Psoas muscle (tissue), 8 donors: ENCODE measurements around the gene AHCY. TPM values are rescaled to one million over a fixed set of nuclear protein-coding genes. Genes with fewer than 3 reads are reported as not detected.

Experiments
- ATAC-seq, 4 donors: fragments of 200-7000 bp; cut with Tn5 transposase; one replicate each; pipeline ENCODE4 v1.9.1; 2020; ENCODE audit warnings: moderate library complexity in 3 of 4, mild to moderate bottlenecking in 2 of 4
- DNase-seq, 2 donors: peaks; one replicate each; pipeline ENCODE4 v3.0.0-alpha.2; 2020
- H3K27ac ChIP-seq: fragments of 200-600 bp; one replicate; pipeline ENCODE4 v1.8.0; 2022
- H3K27me3 ChIP-seq, 3 donors: fragments of 200-600 bp in 1 of 3; one replicate each; pipeline versions ENCODE4 v1.6.1 to v1.8.0; 2013 to 2022; ENCODE audit warnings: low read length in 2 of 3, mild to moderate bottlenecking in 2 of 3, moderate library complexity in 1 of 3; ENCODE audit not compliant: insufficient read depth in 3 of 3
- H3K36me3 ChIP-seq, 2 donors: fragments of 200-600 bp in 1 of 2; one replicate each; pipeline versions ENCODE4 v1.6.1 to v1.8.0; 2013 to 2022; ENCODE audit warnings: low read depth in 1 of 2, mild to moderate bottlenecking in 1 of 2, moderate library complexity in 1 of 2; ENCODE audit not compliant: insufficient read depth in 1 of 2
- H3K4me1 ChIP-seq: fragments of 200-600 bp; one replicate; pipeline ENCODE4 v1.8.0; 2022
- H3K4me3 ChIP-seq: fragments of 200-600 bp; one replicate; pipeline ENCODE4 v1.8.0; 2022; ENCODE audit warnings: mild to moderate bottlenecking
- H3K9me3 ChIP-seq: fragments of 200-600 bp; one replicate; pipeline ENCODE4 v1.8.0; 2022
- CTCF ChIP-seq: fragments of 200-600 bp; IDR thresholded peaks from one replicate; pipeline ENCODE4 v1.8.0; 2022; ENCODE audit warnings: antibody characterized with exemption
- WGBS, 3 donors: extraction: QIAGEN DNeasy Blood & Tissue Kit; methylation state at CpG; one replicate each; pipeline versions ENCODE4 v1.1.6 to v1.1.7; 2013; 5-methylcytosine and 5-hydroxymethylcytosine counted together
- intact Hi-C, 2 donors: fragments of 100-400 bp; cut with DNase I; formaldehyde crosslinking; loops; one replicate each; pipeline versions ENCODE4 v1.11.0 to v1.14.2; 2022
- polyA plus RNA-seq, 3 donors: library from polyadenylated mRNA; stranded (reverse); fragments of 200-250 nt; gene quantifications; one replicate each; pipeline ENCODE4 v1.2.3, GENCODE V29; 2013
- total RNA-seq, 4 donors: library from RNA; stranded (reverse); fragmentation: NEBNext Ultra II Directional in 2 of 4; extraction: Animal tissue kit (Norgen Biotek cat#: 25700) in 2 of 4; gene quantifications; one replicate each; pipeline versions ENCODE4 v1.2.1 to v1.2.4, GENCODE V29; 2021 to 2023
- donor health status: healthy with polysubstance abuse.
- donor health status: DM: no; HTN: no; CAD: no; lungs with moderate emphysema.
- donor health status: Bipolar disorder and iron deficiency.
- donor health status: healthy.
- donor health status: DM: yes; HTN: yes; CAD: no.
- donor health status: DM: no; HTN: no; CAD: no.
- donor health status: DM: no; HTN: no; CAD: no.
- donor health status: DM: yes; HTN: yes; CAD: no.

AHCY gene
- total and polyA plus RNA-seq, 7 donors = 56.2 to 128 (median 89.6) TPM

DNA sequence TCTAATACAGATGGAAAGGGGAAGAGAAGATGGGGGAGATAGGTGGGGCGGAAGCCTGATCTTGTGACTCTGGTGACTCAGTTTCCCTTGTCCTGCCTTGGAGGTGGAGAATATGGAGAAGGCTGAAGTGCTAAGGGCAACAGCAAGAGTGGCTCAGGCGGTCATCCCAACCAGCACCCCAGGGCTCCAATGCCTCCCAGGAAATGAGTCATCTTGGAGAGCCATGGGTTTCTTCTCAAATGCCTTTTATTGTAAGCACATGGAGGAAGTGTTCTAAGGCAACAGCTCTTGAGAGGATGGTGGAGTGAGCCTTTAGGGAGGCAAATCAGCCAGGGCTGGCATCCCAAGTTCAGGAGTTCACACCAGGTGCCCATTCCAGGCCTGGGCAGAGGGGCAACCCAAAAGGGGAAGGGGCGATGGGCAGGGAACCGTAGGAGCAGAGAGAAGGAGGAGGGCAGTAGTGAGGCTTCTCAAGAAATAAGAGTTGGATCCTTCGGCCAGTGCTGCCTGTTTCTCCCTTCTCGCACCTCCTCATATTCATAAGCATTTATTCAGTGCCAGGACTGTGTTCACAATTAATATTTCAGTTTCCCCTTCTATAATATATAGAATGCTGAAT is 13.2 kb upstream of the AHCY start:
- Histone ChIP-seq H3K9me3 (no peaks in the 10 kb centered on the region), H3K4me3 (no peak overlapping the region), H3K36me3 (no peaks in the 10 kb centered on the region), H3K27me3 (peaks cover 0 to 11% (median 3%) of the 10 kb centered on the region in 3 donors), H3K4me1 (peaks cover 5% of the 10 kb centered on the region), H3K27ac (no peak overlapping the region)
- 94 to 97% (median 94%) methylated on average over 6 of the region's 6 CpGs for WGBS, 3 donors
- ATAC-seq (no peak), DNase-seq (no peak)
- intact Hi-C loops = loop anchor here (10.0 kb wide), 4 partner anchors 158 to 458 kb away; partner anchors contain the start of gene TP53INP2 (in 1 of the 2)
- no peak for TF ChIP-seq CTCF

DNA sequence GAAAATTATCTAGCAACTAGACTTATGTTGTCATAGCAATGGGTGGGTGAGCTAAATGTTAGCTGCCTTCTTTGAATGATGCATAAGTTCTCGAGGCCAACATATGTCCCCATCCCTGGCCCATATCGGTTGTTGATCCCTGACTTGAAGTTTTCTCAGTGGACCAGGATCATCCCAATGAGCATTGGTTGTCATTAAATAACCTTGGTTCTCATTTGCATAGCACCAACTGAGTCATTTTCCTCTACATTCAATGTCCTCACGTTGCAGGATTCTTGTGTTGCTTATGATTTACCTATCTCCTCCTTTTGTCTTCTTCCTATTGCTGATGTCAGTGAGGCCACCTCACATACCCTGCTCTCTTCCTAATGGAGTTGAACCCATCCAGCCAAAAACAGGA is 12.1 kb upstream of the AHCY start:
- H3K27me3 ChIP-seq = peaks cover 0 to 11% (median 4%) of the 10 kb centered on the region in 3 donors
- whole genome bisulfite sequencing, 3 donors = 85 to 91% (median 86%) methylated on average over 3 of the region's 3 CpGs
- no peak overlapping the region for H3K4me3 ChIP-seq
- no peak overlapping the region for H3K27ac ChIP-seq
- ATAC-seq = no peak
- no peaks in the 10 kb centered on the region for H3K36me3 ChIP-seq
- intact Hi-C loops = loop anchor here (10.0 kb wide), 4 partner anchors 160 to 460 kb away; partner anchors contain the start of gene TP53INP2 (in 1 of the 2)
- H3K9me3 ChIP-seq = no peaks in the 10 kb centered on the region
- no peak for TF ChIP-seq CTCF
- no peak for DNase-seq
- peaks cover 5% of the 10 kb centered on the region for H3K4me1 ChIP-seq

GRCh38 chr20:34312544-34313217 is 9.5 kb upstream of the AHCY start:
- H3K9me3 ChIP-seq = no peaks in the 10 kb centered on the region
- ATAC-seq (peak; percentile 99 to 100 (median 100)), DNase-seq (peak; percentile 81 to 91)
- no peak overlapping the region for H3K27ac ChIP-seq
- H3K4me3 ChIP-seq = no peak overlapping the region
- no peaks in the 10 kb centered on the region for H3K36me3 ChIP-seq
- intact Hi-C loops = loop anchor here (1.0 to 10.0 kb wide), 8 partner anchors 162 to 462 kb away; partner anchors contain the start of genes DYNLRB1 (in 1 of the 2) and TP53INP2 (in 1 of the 2)
- peaks cover 0 to 11% (median 4%) of the 10 kb centered on the region in 3 donors for H3K27me3 ChIP-seq
- H3K4me1 ChIP-seq = peaks cover 5% of the 10 kb centered on the region
- peak; percentile 99 for TF ChIP-seq CTCF
- 9 to 10% (median 9%) methylated on average over 14 of the region's 14 CpGs for WGBS, 3 donors

- no peak for TF ChIP-seq CTCF
- Histone ChIP-seq H3K27ac (no peak overlapping the region), H3K27me3 (peaks cover 0 to 11% (median 4%) of the 10 kb centered on the region in 3 donors), H3K36me3 (no peaks in the 10 kb centered on the region), H3K9me3 (no peaks in the 10 kb centered on the region), H3K4me3 (no peak overlapping the region), H3K4me1 (peaks cover 5% of the 10 kb centered on the region)
- intact Hi-C loops = loop anchor here (1.0 to 10.0 kb wide), 8 partner anchors 163 to 463 kb away; partner anchors contain the start of genes DYNLRB1 (in 1 of the 2) and TP53INP2 (in 1 of the 2)
- DNase-seq (no peak), ATAC-seq (peak in 3 of 4 donors; percentile 9 to 14 (median 11))
- 13 to 18% (median 13%) methylated on average over 11 of the region's 11 CpGs for WGBS, 3 donors
Observed at GRCh38 chr20:34312024-34312460, 8.9 kb upstream of the AHCY start.
